ENCODE results near the gene HNRNPA2B1. TPM values are rescaled to one million over a fixed set of nuclear protein-coding genes. Genes with fewer than 3 reads are reported as not detected.
A peak's percentile ranks its signal among the peaks of the same experiment; 100 is the strongest.
"Not testable (repeated sequence)": the region's sequence is repeated elsewhere in the genome, so short reads cannot be mapped to it uniquely, and the experiment has no call there.

The HNRNPA2B1 gene
- total RNA-seq, 2 donors from 2014 or later: 913 to 1,007 TPM

GRCh38 chr7:26195182-26195581, 5.4 kb downstream of the HNRNPA2B1 start:
- TF ChIP-seq, protein P1, sequence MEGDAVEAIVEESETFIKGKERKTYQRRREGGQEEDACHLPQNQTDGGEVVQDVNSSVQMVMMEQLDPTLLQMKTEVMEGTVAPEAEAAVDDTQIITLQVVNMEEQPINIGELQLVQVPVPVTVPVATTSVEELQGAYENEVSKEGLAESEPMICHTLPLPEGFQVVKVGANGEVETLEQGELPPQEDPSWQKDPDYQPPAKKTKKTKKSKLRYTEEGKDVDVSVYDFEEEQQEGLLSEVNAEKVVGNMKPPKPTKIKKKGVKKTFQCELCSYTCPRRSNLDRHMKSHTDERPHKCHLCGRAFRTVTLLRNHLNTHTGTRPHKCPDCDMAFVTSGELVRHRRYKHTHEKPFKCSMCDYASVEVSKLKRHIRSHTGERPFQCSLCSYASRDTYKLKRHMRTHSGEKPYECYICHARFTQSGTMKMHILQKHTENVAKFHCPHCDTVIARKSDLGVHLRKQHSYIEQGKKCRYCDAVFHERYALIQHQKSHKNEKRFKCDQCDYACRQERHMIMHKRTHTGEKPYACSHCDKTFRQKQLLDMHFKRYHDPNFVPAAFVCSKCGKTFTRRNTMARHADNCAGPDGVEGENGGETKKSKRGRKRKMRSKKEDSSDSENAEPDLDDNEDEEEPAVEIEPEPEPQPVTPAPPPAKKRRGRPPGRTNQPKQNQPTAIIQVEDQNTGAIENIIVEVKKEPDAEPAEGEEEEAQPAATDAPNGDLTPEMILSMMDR (conservative IDR thresholded peaks at IDR 0.05): no peak
- no peak for DNase-seq
- H3K27ac ChIP-seq (ENCODE audit: low read depth, low read length): no peak overlapping the region
- H3K9ac ChIP-seq (ENCODE audit: extremely low read depth, low read length, poor library complexity, severe bottlenecking): peak overlapping the region; percentile 100
- H3K9me3 ChIP-seq (ENCODE audit: control insufficient read depth, low read length): no peaks in the 10 kb centered on the region
- peaks cover 96% of the 10 kb centered on the region for H3K36me3 ChIP-seq (ENCODE audit: control insufficient read depth, insufficient read depth, low read length)
- peak overlapping the region; percentile 87 for H3K27ac Mint-ChIP-seq
- H3K4me3 Mint-ChIP-seq: peak overlapping the region; percentile 100
- H3K9me3 Mint-ChIP-seq: no peaks in the 10 kb centered on the region
- H3K4me1 Mint-ChIP-seq: peaks cover 39% of the 10 kb centered on the region
- peaks cover 5% of the 10 kb centered on the region for H3K4me1 ChIP-seq (ENCODE audit: control insufficient read depth, insufficient read depth, low read length)
- peak overlapping the region; percentile 94 for H3K4me3 ChIP-seq (ENCODE audit: low read length)
- H3K27me3 Mint-ChIP-seq (ENCODE audit: insufficient read depth): no peaks in the 10 kb centered on the region
- 91 to 98% methylated on average over 4 to 5 of the region's 5 CpGs for WGBS, 2 experiments (ENCODE audit: insufficient coverage in 1 of 2, insufficient read length in 1 of 2)
- H3K36me3 Mint-ChIP-seq (ENCODE audit: low read depth): peaks cover 93% of the 10 kb centered on the region
- no peaks in the 10 kb centered on the region for H3K27me3 ChIP-seq (ENCODE audit: control insufficient read depth, insufficient read depth, low read length, poor library complexity, severe bottlenecking)

GRCh38 chr7:26194764-26195163, 5.8 kb downstream of the HNRNPA2B1 start:
- Mint-ChIP-seq H3K27ac (peak overlapping the region; percentile 90), H3K4me3 (peak overlapping the region; percentile 33), H3K36me3 (ENCODE audit: low read depth) (peaks cover 92% of the 10 kb centered on the region), H3K4me1 (peaks cover 39% of the 10 kb centered on the region)
- H3K27me3 ChIP-seq (ENCODE audit: control insufficient read depth, insufficient read depth, low read length, poor library complexity, severe bottlenecking); H3K27ac ChIP-seq (ENCODE audit: low read depth, low read length); H3K4me1 ChIP-seq (ENCODE audit: control insufficient read depth, insufficient read depth, low read length); H3K9me3 Mint-ChIP-seq; H3K27me3 Mint-ChIP-seq (ENCODE audit: insufficient read depth); H3K9me3 ChIP-seq (ENCODE audit: control insufficient read depth, low read length); DNase-seq: not testable (repeated sequence)
- Histone ChIP-seq H3K4me3 (ENCODE audit: low read length) (peak overlapping the region; percentile 94), H3K36me3 (ENCODE audit: control insufficient read depth, insufficient read depth, low read length) (peaks cover 97% of the 10 kb centered on the region), H3K9ac (ENCODE audit: extremely low read depth, low read length, poor library complexity, severe bottlenecking) (peak overlapping the region; percentile 100)
- WGBS, 2 experiments (ENCODE audit: insufficient coverage in 1 of 2, insufficient read length in 1 of 2): 85 to 86% methylated on average over 6 to 9 of the region's 11 CpGs

DNA sequence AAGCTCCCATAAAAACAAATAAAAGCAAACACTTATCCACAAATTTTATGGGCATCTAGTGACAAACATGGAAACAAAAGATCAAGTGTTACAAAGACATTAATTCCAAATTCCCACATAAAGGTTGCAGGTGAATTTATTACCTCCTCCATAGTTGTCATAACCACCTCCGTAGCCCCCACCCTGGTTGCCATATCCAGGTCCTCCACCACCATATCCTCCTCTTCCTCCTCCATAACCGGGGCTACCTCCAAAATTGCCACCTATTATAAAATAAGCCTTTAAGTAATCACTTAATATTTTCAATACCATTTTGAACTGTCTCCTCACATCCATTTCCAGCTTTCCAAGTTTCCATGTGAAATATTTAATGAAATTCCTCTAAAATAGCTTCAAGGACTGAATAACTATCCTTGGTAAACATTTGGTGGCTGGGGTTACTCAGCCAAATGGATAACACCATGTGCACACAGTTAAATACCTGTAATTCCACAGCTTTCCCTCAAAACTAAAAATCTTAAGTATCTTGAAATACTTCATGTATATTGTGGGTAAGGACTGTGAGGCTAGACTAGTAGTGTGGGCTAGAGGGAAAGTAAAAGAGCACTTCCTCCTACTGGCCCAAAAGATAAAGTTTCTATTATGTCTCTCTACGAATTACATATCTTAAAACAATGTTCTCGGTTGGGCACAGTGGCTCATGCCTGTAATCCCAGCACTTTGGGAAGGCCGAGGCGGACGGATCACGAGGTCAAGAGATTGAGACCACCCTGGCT, 6.9 kb downstream of the HNRNPA2B1 start:
- no peak for DNase-seq
- peaks cover 5% of the 10 kb centered on the region for H3K4me1 ChIP-seq (ENCODE audit: control insufficient read depth, insufficient read depth, low read length)
- TF ChIP-seq, protein P1 (conservative IDR thresholded peaks at IDR 0.05): no peak
- WGBS, 2 experiments (ENCODE audit: insufficient coverage in 1 of 2, insufficient read length in 1 of 2): 88 to 91% methylated on average over 7 to 8 of the region's 8 CpGs
- Mint-ChIP-seq H3K27ac (peak overlapping the region; percentile 90), H3K9me3 (no peaks in the 10 kb centered on the region), H3K27me3 (ENCODE audit: insufficient read depth) (no peaks in the 10 kb centered on the region), H3K36me3 (ENCODE audit: low read depth) (peaks cover 91% of the 10 kb centered on the region), H3K4me3 (peak overlapping the region; percentile 33), H3K4me1 (peaks cover 39% of the 10 kb centered on the region)
- H3K27ac ChIP-seq (ENCODE audit: low read depth, low read length): no peak overlapping the region
- peak overlapping the region; percentile 64 for H3K4me3 ChIP-seq (ENCODE audit: low read length)
- no peaks in the 10 kb centered on the region for H3K9me3 ChIP-seq (ENCODE audit: control insufficient read depth, low read length)
- no peaks in the 10 kb centered on the region for H3K27me3 ChIP-seq (ENCODE audit: control insufficient read depth, insufficient read depth, low read length, poor library complexity, severe bottlenecking)
- peak overlapping the region; percentile 3 for H3K9ac ChIP-seq (ENCODE audit: extremely low read depth, low read length, poor library complexity, severe bottlenecking)
- peaks cover 97% of the 10 kb centered on the region for H3K36me3 ChIP-seq (ENCODE audit: control insufficient read depth, insufficient read depth, low read length)

Measured in endodermal cell (in vitro differentiated cells).